GM10266 (cell line): ENCODE measurements around the gene F2RL1.
"Not testable (repeated sequence)": the region's sequence is repeated elsewhere in the genome, so short reads cannot be mapped to it uniquely, and the experiment has no call there.

ENCODE experiments used
- DNase-seq: peaks from one replicate; pipeline ENCODE4 v3.0.0; 2012; ENCODE audit errors: extremely low spot score
- CTCF ChIP-seq: IDR thresholded peaks from 2 replicates; pipeline ENCODE4 v1.5.1; 2012; ENCODE audit warnings: mild to moderate bottlenecking, low read depth; ENCODE audit not compliant: control insufficient read depth, insufficient read depth; ENCODE audit errors: missing control alignments

The F2RL1 gene

GRCh38 chr5:76854644-76855043 lies 35.8 kb downstream of the F2RL1 start:
- no peak for DNase-seq
- no peak for TF ChIP-seq CTCF

- not testable (repeated sequence) for DNase-seq
Observed at GRCh38 chr5:76855501-76855900, 36.7 kb downstream of the F2RL1 start.

- TF ChIP-seq CTCF = no peak
- no peak for DNase-seq
Observed at GRCh38 chr5:76855961-76856360, 37.1 kb downstream of the F2RL1 start.

- DNase-seq = not testable (repeated sequence)
Observed at GRCh38 chr5:76856800-76857199, 38.0 kb downstream of the F2RL1 start.

GRCh38 chr5:76859591-76860247 lies 40.9 kb downstream of the F2RL1 start:
- no peak for DNase-seq

GRCh38 chr5:76861612-76862011 lies 42.8 kb downstream of the F2RL1 start:
- no peak for DNase-seq
- TF ChIP-seq CTCF = no peak

More at GRCh38 chr5:76859591-76860247, 40.9 kb downstream of the F2RL1 start:
- TF ChIP-seq CTCF = no peak

GRCh38 chr5:76863001-76863400 lies 44.2 kb downstream of the F2RL1 start:
- DNase-seq = no peak
- no peak for TF ChIP-seq CTCF

- no peak for DNase-seq
- no peak for TF ChIP-seq CTCF
Observed at GRCh38 chr5:76866503-76866902, 47.7 kb downstream of the F2RL1 start.
